Mammary epithelial cell (primary cell): Measurements from ENCODE around the gene TENT4B.

ENCODE experiments used
- EZH2 ChIP-seq: IDR thresholded peaks from 2 replicates; pipeline ENCODE4 v1.6.1; 2012; ENCODE audit warnings: low read length, inconsistent platforms, borderline replicate concordance
- TF ChIP-seq, protein P1 (sequence below), 2 donors: IDR thresholded peaks in 1 of 2; conservative IDR thresholded peaks in 1 of 2; 2 replicates each; pipeline ENCODE4 v1.5.1; 2011 to 2012; ENCODE audit warnings: inconsistent platforms in 2 of 2, low read length in 2 of 2, mild to moderate bottlenecking in 2 of 2, control low read depth in 1 of 2, low read depth in 1 of 2; ENCODE audit not compliant: insufficient read depth in 1 of 2; ENCODE audit errors: extremely low read depth in 1 of 2

DNA sequence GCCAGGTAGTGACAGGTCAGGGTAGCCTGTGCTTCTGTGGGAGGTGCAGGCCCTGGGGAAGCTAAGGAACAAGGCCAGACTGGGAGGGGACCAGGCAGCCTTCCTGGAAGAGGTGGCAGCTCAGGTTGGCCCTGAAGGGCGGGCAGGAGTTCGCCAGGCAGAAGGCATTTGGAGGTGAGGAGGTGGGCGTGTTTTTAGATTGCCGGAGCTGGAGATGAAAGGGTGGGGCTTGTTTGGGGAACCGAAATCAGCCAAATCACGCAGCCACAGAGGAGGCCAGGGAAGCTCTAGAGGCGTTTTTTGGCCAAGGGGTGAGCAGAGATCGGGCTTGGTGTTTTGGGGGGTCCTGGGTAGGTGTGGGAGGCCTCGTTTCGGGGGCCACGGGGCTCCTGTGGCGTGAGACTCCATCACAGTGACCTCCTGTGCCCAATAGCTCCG, 120.8 kb downstream of the TENT4B start:
- TF ChIP-seq, protein P1, sequence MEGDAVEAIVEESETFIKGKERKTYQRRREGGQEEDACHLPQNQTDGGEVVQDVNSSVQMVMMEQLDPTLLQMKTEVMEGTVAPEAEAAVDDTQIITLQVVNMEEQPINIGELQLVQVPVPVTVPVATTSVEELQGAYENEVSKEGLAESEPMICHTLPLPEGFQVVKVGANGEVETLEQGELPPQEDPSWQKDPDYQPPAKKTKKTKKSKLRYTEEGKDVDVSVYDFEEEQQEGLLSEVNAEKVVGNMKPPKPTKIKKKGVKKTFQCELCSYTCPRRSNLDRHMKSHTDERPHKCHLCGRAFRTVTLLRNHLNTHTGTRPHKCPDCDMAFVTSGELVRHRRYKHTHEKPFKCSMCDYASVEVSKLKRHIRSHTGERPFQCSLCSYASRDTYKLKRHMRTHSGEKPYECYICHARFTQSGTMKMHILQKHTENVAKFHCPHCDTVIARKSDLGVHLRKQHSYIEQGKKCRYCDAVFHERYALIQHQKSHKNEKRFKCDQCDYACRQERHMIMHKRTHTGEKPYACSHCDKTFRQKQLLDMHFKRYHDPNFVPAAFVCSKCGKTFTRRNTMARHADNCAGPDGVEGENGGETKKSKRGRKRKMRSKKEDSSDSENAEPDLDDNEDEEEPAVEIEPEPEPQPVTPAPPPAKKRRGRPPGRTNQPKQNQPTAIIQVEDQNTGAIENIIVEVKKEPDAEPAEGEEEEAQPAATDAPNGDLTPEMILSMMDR (conservative IDR thresholded peaks at IDR 0.05 in 1 of 2, IDR thresholded peaks at IDR 0.05 in 1 of 2; ENCODE audit: extremely low read depth in 1 of 2, insufficient read depth in 1 of 2, low read depth in 1 of 2, low read length in 2 of 2) = no peak
- TF ChIP-seq EZH2 = no peak
